GM18498 (cell line): ENCODE measurements around the gene TRIM17.
A peak's percentile ranks its signal among the peaks of the same experiment; 100 is the strongest.

Experiments used
- ATAC-seq: cut with Tn5 transposase; IDR thresholded peaks from one replicate; pipeline ENCODE4 v1.9.1; 2021; ENCODE audit warnings: mild to moderate bottlenecking, moderate library complexity; ENCODE audit not compliant: unreplicated experiment

Gene TRIM17, protein sequence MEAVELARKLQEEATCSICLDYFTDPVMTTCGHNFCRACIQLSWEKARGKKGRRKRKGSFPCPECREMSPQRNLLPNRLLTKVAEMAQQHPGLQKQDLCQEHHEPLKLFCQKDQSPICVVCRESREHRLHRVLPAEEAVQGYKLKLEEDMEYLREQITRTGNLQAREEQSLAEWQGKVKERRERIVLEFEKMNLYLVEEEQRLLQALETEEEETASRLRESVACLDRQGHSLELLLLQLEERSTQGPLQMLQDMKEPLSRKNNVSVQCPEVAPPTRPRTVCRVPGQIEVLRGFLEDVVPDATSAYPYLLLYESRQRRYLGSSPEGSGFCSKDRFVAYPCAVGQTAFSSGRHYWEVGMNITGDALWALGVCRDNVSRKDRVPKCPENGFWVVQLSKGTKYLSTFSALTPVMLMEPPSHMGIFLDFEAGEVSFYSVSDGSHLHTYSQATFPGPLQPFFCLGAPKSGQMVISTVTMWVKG

DNA sequence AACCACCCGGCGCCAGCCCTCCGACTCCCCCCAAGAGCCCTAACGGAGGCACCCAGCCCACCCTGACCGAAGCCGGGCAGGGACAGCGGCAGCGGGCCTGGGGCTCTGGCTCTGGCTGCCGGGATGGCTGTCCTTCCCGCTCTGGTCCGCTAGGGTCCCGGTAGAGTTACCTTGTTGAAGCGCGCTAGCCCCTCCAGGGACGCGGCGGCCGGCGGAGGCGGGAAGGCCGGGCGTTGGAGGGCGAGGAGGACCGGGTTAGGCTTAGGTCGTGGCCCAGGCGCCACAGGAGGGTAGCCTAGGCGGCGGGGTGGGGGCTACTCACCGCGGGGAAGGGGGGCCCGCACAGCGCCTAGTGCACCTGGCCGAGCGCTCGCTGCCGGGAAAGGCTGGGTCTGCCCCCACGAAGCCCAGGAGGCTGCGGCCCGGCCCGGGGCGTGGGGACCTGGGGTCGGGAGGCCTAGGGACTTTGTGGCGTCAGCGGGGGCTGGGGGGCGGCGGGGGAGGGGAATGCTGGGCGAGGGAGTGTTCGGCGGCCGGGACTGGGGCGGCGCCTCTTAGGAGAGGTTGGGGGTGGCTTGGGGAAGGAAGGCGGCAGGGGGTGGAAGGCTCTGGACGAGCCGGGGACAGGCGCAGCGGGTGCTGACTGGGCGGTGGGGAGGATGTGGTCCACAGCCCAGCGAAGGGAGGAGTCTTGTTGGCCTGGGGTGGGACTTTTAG lies at the start of gene TRIM17:
TRIM17 (minus strand) TSS at position 645 of the 717 bp plus-strand sequence. CDS start 1,789 bp downstream, outside the sequence.
- no peak for ATAC-seq

DNA sequence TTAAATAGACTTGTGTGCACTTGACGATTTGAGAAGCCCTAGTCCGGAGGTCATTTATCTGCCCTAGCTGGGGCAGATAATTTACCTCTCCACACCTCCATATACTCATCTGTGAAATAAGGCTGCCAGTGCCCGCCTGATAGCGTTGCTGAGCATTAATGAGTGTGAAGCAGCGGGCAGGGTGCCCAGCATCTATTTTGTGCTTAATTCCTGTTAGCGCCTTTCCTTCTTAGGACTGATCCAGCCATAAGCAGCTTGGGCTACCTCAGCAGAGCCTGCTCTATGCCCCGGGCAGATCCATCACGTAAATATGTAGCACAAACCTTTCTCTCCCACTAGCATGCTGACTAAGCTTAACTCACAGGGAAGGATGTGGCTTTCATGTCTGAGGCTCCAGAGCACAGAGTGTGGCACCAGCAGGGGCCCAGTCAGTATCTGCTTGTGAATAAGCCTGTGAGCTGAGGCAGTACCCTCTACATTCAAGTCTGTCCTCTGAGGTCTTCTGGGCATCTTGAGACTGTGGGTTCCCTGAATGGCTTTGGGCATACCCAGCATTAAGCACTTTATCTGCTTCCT lies 49.0 kb upstream of the TRIM17 start:
- ATAC-seq = no peak

DNA sequence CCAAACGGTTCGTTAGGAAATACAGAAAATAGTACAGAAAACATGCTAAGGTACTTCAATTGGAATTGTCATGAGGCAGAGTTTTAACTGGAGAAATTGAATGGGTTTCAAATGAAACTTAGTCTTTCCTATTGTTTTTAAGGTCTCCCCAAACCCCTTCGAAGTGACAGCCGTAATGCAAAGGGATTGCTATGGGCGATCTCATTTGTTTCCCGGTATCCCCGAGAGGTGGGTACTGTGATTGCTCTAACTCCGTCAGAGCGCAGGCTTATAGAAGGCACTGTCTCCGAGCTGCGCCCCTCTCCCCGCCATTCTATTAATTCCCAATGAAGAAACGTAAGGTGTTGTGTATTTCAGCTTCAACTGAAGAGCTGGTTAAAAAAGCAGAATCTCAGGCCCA lies 48.5 kb upstream of the TRIM17 start:
- ATAC-seq = no peak

DNA sequence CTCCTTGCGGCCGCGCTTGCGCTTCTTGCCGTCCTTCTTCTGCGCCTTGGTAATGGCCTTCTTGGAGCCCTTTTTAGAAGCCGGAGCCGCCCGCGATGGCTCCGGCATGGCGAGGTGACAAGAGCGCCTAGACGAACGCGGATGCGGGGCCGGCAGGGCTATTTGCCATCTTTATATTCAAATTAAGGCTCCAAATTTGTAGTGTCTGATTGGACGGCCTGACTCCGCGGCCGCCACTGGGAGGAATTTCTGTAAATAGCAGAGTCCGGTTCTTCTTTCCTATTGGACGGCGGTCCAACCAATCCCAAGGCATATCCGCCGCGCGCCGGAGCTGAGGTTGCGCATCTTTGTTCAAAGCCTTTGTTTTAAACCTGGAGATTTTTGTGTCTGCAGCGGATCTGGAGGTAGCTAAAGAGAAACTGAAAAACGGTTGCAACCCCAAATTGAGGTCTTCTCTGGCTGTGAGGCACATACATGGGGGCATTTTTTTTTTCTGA lies 47.9 kb upstream of the TRIM17 start:
- ATAC-seq = peak; percentile 88

DNA sequence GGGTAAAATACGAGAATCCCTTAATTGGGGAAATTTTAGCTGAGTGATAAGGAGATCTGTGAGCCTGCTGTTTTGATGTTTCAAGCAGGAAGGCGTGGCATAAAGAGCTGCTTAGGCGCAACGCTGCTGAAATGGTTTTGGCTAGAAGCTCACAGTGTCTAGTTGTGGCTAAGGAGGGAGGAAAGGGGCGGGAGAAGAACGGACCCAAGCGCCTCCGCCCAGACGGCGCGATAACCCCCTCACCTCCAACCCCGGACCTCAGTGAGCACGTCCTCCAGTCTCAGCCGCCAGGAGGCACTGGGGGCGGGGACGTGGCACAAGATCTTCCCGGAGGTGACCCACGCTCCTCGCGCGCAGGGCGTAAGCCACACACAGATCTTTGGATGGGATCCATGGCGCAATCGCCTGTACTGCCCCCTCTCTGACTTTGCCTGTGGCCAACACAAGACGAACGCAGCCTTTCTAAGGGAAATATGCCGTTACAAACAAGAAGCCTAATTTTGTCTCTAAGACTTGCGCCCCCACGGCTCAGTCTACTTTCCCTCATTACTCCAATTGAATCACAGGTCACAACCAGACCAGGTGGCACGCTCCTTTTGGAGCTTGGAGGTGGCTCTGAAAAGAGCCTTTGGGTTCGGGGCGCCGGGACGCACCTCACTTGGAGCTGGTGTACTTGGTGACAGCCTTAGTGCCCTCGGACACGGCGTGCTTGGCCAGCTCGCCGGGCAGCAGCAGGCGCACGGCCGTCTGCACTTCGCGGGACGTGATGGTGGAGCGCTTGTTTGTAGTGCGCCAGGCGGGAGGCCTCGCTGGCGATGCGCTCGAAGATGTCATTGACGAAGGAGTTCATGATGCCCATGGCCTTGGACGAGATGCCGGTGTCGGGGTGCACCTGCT lies 47.1 kb upstream of the TRIM17 start:
- no peak for ATAC-seq

DNA sequence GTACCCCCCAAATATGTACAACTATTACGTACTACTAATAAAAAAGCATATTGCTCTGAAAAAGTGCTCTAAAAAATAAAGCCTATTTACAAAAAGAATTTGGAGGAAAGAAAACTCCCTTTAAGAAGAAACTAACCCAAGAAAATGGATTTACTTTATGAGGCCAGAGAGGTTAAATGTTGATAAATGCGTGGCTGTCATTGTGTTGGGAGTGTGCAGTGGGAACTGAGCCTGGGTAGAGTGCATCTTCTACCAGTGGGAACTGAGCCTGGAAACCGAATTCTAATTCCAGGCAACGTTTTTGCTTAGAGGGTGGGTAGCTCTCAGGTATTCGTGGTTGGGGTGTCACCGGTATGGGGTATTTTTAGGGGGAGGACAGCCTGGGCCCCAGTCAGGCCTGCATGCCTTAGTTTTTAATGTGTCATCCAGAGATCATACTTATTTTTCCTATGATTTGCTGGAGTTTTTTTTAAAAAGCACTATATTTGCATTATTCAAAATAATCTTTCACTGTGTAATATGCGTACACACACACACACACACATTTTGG lies 46.4 kb upstream of the TRIM17 start:
- no peak for ATAC-seq

DNA sequence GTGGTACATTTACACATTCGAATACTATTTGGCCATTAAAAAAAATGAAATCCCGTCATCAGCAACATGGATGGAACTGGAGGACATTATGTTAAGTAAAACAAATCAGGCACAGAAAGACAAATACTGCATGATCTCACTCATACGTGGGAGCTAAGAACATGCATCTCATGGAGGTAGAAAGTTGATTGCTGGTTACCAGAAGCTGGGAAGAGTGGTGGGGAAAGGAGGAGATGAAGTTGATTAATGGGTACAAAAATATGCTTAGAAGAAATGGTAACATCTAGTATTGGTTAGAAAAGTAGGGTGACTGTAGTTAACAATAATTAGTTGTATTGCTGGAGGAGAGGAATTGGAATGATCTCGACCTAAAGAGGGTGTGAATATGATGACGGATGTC lies 45.9 kb upstream of the TRIM17 start:
- no peak for ATAC-seq

DNA sequence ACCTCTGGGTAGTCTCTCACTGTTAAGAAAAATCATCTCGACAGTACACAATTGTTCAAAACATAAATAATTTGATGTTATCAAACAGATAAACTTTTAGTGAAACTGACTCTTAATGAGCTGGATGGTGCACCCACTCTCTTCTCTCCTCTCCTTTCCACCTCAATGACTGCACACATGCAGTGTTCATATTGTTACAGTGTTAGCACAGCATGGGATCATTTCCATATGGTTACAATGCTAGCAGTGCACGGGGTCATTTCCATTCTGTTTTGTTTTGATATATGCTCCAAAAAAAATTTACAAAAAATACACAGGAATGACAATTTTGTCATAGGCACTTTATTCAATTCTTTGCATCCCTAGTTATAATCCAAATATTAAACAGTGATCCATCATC lies 44.2 kb upstream of the TRIM17 start:
- no peak for ATAC-seq

DNA sequence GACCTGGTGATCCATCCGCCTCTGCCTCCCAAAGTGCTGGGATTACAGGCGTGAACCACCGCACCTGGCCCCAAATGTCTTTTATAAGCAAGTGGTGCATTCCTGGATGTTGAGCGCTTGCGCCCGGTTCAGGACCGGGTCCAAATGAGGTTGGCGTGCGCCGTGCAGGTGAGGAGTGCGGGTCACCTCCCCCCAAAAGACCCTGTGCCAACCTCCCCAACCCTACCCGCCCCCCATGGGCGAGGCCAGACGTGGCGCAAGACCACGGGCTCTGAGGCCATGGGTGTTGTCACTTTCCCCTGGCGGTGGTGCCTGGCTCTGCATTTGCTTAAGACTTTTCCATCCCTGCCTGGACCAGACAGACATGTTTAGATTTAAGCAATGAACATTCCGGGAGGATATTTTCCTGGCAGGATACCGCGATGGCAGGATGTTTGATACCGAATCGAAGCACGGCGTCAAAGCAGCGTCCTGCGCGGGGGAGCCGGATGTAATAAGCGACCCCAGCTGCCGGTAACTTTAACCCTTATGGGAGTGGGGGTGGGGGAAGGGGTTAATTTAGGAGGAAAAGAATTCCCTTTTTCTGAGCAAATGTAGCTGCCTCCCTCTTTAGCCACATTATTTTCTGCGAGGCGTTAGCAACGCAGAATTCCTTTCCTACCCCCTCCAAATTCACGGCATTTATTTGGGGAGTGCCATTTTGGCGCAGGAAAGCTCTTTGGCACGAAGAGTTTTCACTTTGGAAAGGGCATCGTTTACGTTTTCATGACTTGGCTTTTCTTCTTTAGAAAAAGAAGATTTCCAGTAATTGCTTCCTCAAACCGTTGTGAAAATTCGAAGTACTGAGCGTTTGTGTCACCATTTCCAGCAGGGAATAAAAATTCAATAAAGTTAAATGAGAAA lies 42.7 kb upstream of the TRIM17 start:
- ATAC-seq = no peak

DNA sequence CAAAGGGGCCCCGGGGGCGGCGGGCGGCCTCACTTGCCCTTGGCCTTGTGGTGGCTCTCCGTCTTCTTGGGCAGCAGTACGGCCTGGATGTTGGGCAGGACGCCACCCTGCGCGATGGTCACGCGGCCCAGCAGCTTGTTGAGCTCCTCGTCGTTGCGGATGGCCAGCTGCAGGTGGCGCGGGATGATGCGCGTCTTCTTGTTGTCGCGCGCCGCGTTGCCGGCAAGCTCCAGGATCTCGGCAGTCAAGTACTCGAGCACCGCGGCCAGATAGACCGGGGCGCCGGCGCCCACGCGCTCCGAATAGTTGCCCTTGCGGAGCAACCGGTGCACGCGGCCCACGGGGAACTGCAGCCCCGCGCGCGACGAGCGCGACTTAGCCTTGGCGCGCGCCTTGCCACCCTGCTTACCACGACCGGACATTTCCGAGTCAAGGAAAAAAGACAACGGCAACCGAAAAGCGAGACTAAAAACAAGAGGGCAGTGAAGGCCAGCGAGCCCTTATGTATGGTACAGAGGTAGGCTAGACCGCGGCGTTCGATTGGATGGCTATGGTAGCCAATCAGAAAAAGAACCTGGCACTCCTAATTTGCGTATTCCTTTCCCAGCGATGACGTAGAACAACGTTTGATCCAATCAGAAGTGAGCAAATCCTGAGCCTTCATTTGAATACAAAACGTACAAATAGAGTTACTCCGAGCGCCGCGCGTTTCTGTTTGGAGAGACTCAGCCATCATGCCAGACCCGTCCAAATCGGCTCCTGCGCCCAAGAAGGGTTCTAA lies 40.9 kb upstream of the TRIM17 start:
- peak; percentile 86 for ATAC-seq

DNA sequence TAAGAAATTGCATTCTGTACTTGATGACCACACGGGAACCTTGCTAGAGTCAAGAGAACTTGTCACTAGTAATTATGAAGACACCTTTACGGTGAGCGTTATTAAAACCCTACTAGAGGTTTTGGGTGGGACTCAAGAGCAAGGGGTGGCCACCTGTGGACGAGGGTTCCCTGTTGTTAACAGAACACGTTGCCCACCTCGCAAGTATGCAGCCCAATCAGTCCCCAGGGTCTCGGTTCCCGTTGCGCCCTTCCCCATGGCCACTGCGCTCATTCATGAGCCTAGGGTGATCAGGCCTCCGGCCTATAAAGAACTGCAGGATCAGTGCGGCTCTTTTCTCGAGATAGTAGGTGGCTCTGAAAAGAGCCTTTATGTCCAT lies 40.3 kb upstream of the TRIM17 start:
- peak; percentile 0 for ATAC-seq

DNA sequence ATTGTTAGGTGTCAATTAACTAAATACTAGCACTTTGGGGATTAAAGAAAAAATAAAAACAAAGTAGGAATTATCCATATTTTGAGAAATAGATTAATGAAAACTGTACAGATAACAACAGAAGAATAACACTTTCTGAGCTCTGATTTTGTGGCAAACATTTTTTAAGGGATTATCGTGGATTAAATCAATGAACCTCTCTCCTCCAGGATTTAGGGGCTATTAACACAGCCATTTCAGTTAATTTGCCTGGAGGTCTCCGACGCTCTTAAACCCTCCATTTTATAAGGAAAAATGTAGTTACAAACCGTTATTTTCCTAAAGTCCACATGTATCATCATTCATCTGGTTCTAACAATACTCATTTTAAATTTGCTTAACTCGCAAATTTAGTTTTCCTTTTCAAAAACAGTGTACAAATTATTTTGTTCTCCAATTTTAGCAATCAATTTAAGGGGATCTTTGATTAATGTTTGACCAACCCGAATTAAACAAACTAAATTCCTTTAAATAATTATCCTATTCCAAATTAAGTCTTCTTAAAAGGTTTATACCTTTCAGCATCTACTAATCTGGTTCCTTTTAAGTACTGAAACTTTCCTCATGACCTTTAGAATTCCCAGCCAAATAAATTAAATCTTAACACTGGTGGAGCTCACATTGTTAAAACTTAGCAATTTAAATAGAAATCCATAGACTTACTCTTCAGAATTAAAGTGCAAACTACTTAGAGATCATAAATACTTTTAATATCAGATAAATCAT lies 39.8 kb upstream of the TRIM17 start:
- ATAC-seq = no peak

DNA sequence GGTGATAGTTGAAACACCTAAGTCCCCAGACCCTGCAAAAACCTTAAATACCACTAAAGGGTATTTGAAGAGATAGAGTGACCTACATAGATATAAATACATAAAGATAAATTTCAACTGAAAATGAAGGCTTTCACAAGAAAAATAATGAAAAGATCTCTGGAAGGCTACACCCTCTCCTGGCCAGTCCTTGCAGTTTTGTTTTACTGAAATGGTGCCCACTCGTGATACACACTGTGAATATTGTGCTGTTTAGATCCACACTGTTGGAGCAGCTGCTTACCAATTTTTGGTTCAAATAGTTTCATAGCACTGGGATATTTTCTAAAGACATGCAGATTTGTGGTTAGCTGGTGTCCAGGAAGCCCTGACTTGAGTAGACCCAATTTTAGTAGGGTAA lies 39.1 kb upstream of the TRIM17 start:
- ATAC-seq = no peak

DNA sequence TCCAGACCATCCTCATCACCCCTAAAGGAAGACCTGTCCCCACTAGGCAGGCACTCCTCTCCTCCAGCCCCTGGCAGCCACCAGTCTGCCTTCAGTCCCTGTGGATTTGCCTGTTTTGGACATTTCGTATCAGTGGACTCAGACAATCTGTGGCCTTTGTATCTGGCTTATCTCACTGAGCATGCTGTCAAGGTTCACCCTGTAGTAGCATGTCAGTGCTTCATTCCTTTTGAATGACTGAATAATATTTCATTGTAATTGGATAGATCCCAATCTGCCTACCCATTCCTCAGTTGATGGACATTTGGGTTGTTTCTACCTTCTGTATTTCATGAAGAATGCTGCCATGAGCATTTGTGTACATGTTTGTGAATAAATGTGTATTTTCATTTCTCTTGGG lies 37.6 kb upstream of the TRIM17 start:
- ATAC-seq = no peak

DNA sequence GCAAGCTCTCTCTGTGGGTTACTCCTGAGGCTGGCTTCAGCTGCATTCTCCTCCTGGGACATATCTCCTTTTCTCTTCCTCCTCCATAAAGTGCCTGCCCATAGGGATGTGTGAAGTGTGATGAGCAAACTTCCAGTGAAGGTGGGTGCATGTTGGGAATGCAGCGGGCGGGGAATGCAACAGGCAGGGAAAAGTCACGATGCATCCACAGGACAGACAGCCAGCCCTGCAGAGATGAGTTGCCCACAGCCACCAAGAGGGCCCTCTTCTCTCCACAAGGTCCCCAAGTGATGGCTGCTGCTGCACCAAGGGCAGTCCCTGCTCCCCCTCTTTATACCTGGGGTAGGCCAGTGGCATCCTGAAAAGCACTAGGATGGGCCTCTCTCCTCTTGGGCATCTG lies 37.0 kb upstream of the TRIM17 start:
- no peak for ATAC-seq

DNA sequence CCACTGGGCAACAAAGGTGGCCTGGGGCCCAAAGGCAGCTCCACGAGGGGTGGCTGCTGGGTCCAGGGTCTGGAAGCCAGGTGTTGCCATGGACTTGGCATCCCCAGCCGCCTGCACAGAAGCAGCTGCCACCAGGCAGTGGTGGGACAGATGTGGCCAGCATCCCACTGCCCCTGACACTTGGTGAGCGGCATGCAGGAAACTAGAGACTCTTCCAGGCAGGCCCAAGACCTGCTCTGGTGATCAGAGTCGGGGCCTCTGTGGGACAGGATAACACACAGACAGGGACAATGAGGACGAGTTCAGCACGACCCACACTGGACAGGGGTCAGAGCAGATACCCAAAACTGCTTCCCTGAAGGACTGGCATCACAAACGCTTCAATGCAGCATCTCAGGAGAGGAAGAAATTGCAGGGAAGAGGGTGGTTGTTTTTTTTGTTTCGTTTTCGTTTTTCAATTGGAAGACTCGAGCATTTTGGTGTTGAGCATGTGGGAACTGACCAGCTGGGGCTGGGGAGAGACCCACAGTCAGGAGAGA lies 36.4 kb upstream of the TRIM17 start:
- no peak for ATAC-seq

DNA sequence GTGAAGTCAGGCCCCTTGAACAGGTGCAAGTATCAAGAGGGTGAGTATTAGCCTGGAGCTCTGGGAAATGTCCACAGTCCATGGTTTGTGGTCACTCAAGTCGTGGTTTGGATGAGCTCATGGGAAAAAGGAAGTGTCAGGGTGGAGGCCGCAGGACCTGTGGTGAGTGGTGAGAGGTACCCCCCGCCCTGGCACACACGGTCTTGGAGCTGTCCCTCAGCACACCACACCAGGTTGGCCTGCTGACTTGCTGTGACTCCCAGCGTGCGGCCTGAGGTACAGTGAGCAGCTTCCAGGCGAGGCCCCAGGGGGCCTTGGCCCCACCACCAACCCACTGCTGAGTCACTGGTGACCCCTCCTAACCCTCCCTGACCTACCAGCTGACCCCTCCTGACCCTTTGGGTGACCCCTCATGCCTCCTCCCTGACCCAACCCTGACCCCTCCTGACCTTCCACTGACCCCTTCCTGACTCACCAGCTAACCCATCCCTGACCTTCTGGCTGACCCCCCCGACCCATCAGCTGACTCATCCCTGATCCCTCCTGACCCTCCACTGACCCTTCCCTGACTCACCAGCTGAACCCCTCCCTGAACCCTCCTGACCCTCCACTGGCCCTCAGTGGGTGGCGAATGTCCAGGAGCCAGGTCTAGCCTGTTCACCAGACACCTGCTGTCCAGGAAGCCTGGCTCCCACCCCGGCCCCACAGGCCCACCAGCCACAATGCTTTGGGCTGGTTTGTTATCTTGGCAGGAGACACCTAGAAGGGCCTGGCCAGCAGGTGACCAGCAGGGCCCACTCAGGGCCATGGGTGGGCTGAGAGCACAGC lies 35.7 kb upstream of the TRIM17 start:
- ATAC-seq = no peak
